Measurements from ENCODE around the gene ADNP2. TPM values are rescaled to one million over a fixed set of nuclear protein-coding genes. Genes with fewer than 3 reads are reported as not detected.

Gene ADNP2
- total RNA-seq, 1 donor from 2014 or later = 14.8 TPM

DNA sequence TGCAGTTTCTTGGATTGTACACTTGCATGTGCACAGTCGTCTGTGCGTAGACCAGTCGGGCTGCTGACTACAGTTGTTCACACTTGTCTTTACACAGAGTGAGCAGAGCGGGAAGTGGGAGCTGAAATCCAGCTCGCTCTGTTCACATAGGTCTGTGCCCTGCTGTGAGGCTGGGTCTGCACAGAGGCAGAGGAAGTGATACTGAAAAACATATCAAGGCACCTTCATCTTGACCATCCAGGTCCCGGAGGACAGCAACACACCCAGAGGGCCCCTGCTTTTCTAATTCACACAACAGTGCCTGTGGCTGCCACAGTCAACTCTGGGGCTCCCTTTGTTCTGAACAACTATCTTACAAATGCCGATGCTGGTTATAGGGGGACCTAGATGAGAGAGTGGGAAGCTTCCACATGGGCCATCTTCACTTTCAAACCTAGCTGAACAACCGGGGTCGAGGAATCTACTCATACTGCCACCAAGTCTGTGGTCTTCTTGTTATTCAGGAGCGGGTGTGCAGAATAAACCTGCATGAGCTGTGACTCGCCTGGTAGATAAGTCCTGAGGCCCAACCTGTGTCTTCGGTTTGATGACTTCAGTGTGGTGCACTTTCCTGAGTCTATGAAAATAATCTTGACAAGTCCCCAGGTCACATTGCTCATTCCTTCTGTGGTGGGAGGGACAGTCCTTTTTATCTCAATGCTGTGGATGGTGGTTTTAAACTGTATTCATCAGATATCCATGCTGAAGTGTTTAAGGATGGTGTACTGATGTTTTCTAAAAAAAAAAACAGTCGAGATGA lies 3.5 kb upstream of the ADNP2 start:
- DNase-seq = no peak

DNA sequence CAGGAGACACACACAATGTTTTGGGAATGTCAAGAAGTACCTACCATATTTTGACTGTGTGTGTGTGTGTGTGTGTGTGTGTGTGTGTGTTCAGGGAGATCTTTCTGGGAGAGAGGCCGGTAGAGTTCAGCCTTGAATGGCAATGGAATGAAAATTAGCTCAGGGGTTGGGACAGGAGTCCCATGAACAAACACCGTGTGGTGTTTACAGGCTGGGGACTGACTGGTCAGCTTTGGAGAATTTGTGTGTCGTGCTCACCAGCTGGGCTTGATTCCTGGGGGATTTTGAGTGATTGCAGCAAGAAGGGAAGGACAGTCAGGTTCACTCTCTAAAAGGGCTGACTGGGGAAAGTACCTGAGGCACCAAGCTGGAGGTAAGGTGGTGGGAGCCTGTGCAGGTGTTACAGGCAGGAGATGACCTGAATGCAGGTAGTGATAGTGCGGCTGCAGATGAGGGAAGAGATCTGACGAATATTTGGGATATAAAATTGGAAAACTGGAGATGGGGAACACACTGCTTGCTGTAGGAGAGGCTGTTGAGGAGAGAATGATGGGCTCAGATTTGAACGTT lies 2.5 kb upstream of the ADNP2 start:
- no peak for DNase-seq

DNA sequence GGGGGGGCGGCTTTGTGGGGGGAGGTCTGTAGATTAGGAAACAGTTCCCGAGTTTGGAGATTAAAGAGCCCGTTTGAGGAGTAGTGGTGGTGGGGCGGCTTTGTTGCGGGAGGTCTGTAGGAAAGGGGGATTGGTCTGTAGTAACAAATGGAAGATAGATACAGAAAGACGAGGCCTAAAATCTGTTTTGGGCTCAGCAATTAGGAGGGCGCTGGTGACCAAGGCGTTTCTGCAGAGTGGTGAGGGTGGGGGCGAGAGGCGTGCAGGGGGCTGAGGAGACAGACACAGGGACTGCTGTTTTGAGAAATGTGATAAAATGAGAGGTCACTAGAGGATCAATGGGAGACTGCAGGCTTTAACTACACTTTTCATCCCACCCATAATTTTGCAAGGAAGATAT lies 1.6 kb upstream of the ADNP2 start:
- no peak for DNase-seq

DNA sequence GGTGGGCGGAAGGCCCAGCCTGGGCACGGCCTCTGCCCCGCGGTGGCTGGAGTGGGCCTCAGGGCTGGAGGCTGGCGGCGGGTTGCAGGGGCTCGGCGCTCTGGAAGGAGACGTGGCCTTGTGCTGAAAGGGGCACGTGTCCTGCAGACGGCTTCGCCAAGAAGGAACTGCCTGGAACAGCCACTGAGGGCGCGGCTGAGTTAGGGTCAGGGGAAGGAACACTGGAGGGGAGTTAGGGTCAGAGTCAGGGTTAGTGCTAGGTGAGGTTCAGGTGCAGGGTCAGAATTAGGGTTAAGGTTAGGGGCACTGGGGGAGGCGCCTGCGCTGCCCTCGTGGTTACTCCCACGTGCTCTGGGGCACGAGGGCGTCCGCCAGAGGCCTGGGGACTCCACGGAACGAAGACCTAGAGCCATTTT lies 933 bp upstream of the ADNP2 start:
- no peak for DNase-seq

DNA sequence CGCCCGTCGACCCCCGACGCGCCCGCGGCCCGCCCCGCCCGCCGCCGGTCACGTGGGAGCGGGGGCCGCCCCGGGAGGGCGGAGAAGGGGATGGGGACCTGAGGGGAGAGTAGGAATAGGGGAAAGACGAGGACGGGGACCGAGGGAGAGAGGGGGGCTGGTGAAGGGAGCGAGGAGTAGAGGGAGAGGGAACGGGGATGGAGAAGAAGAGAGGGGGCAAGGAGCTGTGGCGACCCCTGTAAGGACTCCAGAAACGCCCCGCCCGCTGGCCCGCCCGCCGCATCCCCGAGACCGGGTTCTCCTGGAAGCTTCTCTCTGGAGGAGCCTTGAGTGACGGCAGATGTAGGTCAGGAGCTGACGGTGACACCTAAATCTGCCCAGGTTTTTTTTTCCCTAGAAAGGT lies 615 bp downstream of the ADNP2 start:
- DNase-seq = no peak

DNA sequence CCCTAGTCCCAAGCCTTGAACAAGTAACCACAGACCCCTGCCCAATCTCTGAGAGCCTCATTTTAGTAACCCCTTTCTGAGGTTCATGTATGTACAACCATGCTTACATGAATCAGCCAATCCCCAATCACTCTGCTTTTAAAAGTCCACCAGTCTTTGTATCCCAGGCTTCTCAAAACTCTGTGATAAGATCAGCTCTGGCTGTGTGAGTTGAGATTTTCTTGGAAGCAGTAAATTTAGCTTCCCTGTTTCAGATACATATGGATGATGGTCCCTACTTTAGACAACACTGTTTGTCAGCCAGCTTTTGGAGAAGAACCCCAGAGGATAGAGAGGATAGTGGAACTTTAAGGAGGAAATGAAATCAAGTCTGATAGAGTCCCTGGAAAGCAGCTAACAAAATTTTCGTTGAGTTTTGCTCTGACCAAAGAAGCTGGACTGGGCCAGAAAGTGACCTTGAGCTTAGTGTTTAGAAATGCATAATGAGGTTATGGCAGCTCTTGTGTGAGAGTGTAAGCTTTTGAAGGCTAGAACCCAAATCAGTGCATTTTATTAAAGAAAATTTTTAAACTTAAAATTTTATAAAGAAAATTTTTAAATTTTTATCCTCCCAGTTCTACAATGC lies 3.7 kb downstream of the ADNP2 start:
- DNase-seq = no peak

DNA sequence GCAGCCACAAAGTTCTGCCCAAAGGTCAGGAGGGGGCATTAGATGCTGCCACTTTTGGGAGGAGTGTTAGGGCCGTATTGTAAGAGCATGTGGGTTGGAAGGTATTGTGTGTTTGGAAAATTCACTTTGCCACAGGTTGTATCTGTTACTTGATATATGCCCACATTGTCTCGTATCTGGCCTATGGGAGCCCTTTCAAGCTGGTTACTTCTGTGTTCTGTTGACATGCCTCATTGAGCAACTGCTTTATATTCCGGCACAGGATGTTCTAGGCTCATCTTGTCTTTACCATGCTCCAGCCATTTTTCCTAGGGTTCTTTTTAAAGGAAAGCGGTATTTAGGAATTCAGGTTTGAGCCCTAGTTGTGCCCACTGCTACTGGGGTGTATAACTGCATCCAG lies 6.0 kb downstream of the ADNP2 start:
- no peak for DNase-seq

DNA sequence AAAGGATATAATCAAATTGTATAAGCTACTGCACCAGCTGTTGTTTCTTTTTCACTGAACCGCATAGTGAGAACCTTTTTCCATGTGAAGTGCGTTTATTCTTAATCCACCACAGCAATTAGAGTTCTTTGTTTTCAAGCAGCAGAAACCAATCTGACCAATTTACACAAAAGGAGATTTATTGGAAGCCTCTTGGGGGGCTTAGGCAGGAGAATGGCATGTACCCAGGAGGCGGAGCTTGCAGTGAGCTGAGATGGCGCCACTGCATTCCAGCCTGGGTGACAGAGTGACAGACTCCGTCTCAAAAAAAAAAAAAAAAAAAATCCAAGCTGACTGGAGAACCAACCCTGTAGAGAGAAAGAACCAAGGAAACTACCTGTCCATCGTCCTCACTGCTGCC lies 10.0 kb downstream of the ADNP2 start:
- DNase-seq = no peak

DNA sequence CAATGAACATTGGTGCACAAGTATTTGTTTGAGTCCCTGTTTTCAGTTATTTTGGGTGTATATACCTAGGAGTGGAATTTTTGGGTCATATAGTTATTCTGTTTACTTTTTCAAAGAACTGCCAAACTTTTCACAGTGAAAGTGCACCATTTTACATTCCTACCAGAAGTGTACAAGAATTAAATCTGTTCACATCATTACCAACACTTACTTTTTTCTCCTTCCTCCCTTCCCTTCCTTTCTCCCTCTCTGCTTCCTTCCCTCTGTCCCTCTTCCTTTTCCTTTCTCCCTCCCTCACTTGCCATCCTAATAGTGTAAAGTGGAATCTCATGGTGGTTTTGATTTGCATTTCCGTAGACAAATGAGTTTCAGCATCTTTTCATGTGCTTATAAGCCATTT lies 11.9 kb downstream of the ADNP2 start:
- no peak for DNase-seq

DNA sequence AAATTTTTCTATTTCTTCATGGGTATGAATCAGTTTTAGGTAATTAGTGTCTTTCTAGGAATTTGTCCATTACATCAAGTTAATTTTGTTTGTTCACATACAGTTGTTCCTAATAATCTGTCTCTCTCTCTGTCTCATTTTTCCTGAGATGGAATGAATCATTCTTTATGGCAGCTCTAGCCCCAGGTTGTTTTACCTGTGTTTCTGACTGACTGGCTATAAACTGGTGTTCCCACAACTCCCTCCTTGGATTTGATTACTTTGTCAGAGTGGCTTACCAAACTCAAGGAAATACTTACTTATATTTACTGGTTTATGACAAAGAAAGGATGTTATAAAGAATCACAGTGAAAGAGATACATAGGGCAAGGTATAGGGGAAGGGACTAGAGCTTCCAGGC lies 15.1 kb downstream of the ADNP2 start:
- no peak for DNase-seq

DNA sequence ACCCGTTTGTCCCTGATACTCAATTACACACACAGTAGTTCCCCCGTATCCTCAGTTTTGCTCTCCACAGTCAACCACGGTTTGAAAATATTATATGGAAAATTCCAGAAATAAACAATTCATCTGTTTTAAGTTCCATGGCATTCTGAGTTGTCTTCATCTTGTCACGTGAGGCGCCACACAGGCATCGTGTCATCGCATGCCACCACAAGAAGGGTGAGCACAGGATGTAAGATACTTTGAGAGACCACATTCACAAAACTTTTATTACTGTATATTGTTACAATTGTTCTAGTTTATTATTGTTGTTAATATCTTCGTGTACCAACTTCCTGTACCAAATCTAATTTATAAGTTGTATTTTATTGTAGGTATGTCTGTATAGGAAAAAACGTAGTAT lies 17.7 kb downstream of the ADNP2 start:
- no peak for DNase-seq

DNA sequence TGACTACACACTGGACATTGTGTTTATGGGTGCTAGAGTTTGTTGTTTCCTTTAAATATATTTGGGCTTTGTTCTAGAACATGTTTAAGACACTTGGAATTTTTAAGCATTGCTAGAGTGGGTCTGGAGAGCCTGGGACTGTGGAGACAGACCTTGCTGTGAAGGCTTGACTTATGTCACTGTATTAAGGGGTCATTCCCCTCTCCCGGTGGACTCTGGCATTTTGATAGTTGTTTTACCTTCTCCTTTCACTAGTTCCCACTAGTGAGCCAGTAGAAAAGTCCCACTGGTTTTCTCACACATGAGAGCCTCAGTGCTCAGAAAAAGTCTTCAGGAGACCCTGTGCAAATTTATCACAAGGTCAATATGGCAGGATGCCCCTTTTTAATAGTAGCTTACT lies 18.6 kb downstream of the ADNP2 start:
- no peak for DNase-seq

DNA sequence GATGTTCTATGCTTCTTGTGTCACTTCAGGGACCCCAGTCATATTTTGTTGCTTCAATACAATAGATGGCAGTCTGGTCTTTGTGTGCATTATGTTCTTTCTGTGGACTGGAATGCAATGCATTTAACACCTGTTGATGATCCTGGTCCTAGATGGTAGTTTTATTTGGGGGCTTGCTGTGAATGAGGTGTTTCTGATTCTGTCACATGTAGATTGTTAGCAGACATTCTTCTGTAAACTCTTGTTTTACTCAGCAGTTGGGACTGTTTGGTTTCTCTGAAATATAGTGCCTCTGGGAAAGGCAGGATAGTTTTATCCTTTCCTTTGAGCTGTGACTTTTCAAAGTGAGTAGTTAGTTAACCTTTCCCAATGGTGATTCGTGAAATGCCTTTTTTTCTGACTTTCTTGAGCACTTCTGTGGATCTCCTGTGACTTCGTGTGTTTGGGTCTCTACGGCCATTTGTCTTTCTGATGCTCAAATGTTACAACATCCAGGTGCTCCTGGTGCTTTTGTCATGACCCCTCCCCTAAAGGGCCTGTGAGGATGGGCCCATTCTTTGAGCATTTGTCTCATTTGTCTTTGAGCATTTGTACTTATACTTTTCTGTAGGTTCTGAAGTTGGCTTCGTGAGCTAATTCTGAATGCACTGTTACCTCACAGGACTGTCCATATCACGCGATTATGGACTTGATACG lies 20.8 kb downstream of the ADNP2 start:
- DNase-seq = no peak

DNA sequence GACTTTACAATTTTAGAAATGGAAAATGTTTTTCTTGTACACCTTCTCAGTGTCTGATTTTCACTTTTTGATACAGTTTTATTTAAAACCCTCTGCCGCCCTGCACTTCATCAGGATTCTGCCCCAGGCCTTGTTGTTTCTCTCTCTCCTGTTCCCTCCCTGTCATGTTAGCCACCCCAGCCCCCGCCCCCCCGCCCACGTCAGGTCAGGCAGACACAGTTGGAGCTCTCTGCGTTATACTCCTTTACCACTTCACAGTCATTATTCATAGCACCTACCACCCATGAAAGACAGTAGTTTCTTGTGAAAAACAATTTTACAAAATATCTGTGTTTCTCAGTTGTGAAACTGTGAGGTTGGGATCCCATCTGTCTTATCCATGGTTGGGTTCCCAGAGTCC lies 21.5 kb downstream of the ADNP2 start:
- no peak for DNase-seq

DNA sequence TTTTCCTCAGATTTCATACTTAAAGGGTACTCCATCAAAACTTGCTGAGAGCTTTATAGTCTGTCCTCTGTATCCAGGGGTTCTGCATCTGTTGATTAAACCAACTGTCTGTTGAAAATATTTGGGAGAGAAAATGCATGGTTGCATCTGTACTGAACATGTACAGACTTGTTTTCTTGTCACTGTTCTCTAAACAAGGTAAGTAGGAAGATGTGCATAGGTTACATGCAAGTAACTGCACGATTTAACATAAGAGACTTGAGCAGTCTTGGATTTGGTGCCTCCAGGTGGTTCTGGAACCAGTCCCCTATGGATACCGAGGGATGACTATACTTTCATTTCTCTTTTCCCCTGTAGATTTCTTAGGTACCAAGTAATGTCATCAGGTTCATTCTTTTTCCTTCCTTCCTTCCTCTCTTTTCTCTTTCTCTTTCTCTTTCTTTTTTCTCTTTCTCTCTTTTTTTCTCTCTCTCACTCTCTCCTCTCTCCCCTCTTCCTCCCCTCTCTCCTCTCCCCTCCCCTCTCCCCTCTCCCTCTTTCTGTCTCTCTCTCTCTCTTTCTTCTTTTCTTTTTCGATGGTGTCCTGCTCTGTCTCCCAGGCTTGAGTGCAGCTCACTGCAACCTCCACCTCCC lies 23.2 kb downstream of the ADNP2 start:
- no peak for DNase-seq

DNA sequence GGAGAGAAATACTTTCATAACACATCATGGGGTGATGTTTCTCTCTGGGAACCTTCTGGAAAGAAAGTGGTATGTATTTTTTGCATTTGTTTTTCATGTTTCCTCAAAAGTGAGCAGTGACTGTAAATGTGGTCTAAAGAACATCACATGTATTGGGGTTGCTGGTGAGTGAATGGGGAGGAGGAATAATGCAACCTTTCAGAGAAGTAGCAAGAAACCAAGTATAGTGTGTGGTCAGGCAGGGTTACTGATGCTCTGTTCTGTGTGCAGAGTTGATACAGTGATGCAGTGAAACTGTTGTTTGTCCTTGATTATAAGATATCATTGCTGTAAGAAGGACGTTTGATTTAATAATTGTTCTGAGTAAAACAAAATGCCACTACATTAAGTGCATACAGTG lies 24.1 kb downstream of the ADNP2 start:
- DNase-seq = no peak

DNA sequence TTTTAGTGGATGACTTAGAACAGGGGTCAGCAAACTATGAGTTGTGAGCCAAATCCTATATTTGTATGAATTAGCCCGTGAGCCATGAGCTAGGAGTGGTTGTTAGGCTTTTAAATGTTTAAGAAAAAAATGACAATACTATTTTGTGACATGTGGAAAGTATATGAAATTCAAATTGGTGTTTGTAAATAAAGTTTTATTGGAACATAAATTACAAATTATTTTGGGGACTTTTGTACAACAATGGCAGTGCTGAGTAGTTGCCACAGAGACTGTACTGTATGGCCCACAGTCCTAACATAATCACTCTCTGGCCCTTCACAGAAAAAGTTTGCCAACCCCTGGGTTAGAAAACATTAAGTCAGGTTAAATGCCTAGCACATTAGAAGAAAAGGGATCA lies 26.1 kb downstream of the ADNP2 start:
- DNase-seq = no peak

DNA sequence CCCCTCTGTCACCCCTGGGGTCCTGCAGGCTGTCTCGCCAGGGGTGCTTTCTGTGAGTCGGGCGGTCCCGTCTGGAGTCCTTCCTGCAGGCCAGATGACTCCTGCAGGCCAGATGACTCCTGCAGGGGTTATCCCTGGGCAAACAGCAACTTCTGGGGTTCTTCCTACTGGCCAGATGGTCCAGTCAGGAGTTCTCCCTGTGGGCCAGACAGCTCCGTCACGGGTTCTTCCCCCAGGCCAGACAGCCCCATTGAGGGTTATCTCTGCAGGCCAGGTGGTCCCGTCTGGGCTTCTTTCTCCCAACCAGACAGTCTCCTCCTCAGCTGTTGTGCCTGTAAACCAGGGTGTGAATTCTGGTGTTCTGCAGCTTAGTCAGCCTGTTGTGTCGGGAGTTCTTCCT lies 27.6 kb downstream of the ADNP2 start:
- no peak for DNase-seq

DNA sequence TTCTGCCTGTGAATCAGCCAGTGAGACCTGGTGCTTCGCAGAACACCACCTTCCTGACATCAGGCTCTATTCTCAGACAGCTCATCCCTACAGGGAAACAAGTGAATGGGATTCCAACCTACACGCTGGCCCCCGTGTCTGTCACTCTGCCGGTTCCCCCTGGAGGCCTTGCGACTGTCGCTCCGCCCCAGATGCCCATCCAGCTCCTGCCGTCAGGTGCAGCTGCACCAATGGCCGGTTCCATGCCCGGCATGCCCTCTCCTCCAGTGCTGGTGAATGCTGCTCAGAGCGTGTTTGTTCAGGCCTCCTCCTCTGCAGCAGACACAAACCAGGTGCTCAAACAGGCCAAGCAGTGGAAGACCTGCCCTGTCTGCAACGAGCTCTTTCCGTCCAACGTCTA lies 28.1 kb downstream of the ADNP2 start:
- no peak for DNase-seq

DNA sequence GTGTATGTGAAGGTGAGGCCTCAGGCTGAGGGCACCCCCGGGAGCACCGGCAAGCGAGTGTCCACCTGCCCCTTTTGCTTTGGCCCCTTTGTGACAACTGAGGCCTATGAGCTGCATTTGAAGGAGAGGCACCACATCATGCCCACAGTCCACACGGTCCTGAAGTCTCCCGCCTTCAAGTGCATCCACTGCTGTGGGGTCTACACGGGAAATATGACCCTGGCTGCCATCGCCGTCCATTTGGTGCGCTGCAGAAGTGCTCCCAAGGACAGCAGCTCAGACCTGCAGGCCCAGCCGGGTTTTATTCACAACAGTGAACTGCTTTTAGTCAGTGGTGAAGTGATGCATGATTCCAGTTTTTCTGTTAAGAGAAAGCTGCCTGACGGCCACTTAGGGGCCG lies 28.9 kb downstream of the ADNP2 start:
- no peak for DNase-seq

DNA sequence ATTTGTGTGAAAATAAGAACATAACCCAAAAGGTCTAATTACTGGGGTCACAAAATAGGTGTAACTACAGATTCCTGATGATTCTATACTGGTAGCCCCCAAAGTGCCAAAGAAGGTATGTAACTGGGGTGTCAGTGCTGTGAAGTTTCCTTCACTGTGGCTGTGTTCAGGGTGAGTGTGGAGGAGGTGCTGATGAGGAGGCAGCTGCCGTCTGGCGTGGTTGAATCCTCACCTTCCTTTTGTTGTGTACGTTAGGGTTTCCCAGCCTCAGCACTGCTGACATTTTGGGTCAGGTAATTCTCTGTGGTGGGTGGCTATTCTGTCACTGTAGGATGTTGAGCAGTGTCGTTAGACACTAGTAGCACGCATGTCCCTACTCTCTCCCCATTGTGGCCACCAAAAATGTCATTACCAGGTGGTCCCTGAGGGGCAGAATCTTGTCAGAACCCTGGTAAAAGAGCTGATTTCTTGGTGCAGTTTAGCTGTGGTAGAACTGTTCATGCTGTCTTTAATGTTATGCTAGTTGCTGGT lies 31.5 kb downstream of the ADNP2 start:
- DNase-seq = no peak

DNA sequence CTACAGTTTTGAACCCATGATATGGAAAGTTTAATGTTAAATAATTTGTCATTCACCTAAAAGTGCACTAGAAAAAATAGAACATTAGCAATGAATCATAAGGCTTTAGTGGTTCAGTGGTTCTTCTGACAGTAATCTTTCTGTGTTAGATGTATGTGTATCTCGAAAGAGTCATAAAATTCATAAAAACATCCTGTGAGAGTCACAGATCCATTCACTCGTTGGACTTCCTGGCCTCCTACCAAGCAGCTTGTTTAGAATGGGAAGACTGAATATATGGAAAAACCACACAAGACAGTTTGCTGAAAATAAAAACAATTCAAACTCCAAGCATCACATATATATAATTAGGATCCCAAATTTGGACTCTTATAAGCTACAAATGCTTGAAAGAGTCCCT lies 34.8 kb downstream of the ADNP2 start:
- no peak for DNase-seq
